C4-2B (cell line): ENCODE data around the gene FLT1.

ENCODE experiments used
- CTCF ChIP-seq: fragments of 450-650 bp; conservative IDR thresholded peaks from 2 replicates; pipeline ENCODE4 v1.5.1; 2017; ENCODE audit warnings: mild to moderate bottlenecking
- ZFX ChIP-seq: fragments of 450-650 bp; IDR thresholded peaks from 2 replicates; pipeline ENCODE4 v1.6.1; 2017

- TF ChIP-seq CTCF (no peak), ZFX (no peak)
Observed at GRCh38 chr13:28384789-28385188, 110.1 kb downstream of the FLT1 start.
